Measurements from ENCODE around the gene RRBP1.

- TF ChIP-seq CTCF (IDR thresholded peaks at IDR 0.05) (peak; percentile 63 to 99 (median 96)), POLR2A (IDR thresholded peaks at IDR 0.05) (no peak)
Observed at GRCh38 chr20:17680836-17681725, 961 bp downstream of the RRBP1 start.
